Upper lobe of left lung (tissue), 6 donors: ENCODE data around the gene PRND. TPM values are rescaled to one million over a fixed set of nuclear protein-coding genes. Genes with fewer than 3 reads are reported as not detected.
"Not testable (repeated sequence)": the region's sequence is repeated elsewhere in the genome, so short reads cannot be mapped to it uniquely, and the experiment has no call there.

ENCODE experiments used
- ATAC-seq, 2 donors: fragments of 200-7000 bp; cut with Tn5 transposase; one replicate each; pipeline ENCODE4 v1.9.1; 2022; ENCODE audit warnings: mild to moderate bottlenecking in 2 of 2, moderate library complexity in 2 of 2; ENCODE audit not compliant: low FRiP score in 2 of 2
- DNase-seq, 2 donors: peaks; one replicate each; pipeline ENCODE4 v3.0.0-alpha.2; 2019 to 2020
- H3K27ac ChIP-seq, 4 donors: fragments of 200-600 bp; sonication (generic); one replicate each; pipeline ENCODE4 v1.5.1; 2016 to 2019
- H3K27me3 ChIP-seq, 4 donors: fragments of 200-600 bp; sonication (generic); one replicate each; pipeline ENCODE4 v1.5.1; 2017 to 2019
- H3K36me3 ChIP-seq, 4 donors: fragments of 200-600 bp; sonication (generic); one replicate each; pipeline ENCODE4 v1.5.1; 2016 to 2019
- H3K4me1 ChIP-seq, 4 donors: fragments of 200-600 bp; sonication (generic); one replicate each; pipeline ENCODE4 v1.5.1; 2018 to 2019
- H3K4me3 ChIP-seq, 4 donors: fragments of 200-600 bp; sonication (generic); one replicate each; pipeline ENCODE4 v1.5.1; 2017 to 2019; ENCODE audit warnings: mild to moderate bottlenecking in 2 of 4, moderate library complexity in 1 of 4
- H3K9me3 ChIP-seq, 4 donors: fragments of 200-600 bp; sonication (generic); one replicate each; pipeline ENCODE4 v1.5.1; 2018 to 2019
- EP300 ChIP-seq, 4 donors: sonication (generic); formaldehyde crosslinking; IDR thresholded peaks; one replicate each; pipeline ENCODE4 v1.5.1; 2017; ENCODE audit warnings: antibody characterized with exemption in 4 of 4, control low read depth in 2 of 4
- POLR2A ChIP-seq, 4 donors: fragments of 450-650 bp; IDR thresholded peaks; one replicate each; pipeline ENCODE4 v1.5.1; 2016 to 2017; ENCODE audit warnings: antibody characterized with exemption in 4 of 4, mild to moderate bottlenecking in 2 of 4
- POLR2AphosphoS5 ChIP-seq, 2 donors: sonication (generic); formaldehyde crosslinking; IDR thresholded peaks; one replicate each; pipeline ENCODE4 v1.5.1; 2017; ENCODE audit warnings: antibody characterized with exemption in 2 of 2
- WGBS, 2 donors: methylation state at CpG; one replicate each; pipeline ENCODE4 v1.1.5; 2017 to 2018; 5-methylcytosine and 5-hydroxymethylcytosine counted together
- total RNA-seq, 6 donors: library from RNA; depleted of rRNA in 4 of 6; stranded (reverse); fragments of >200 nt in 4 of 6; gene quantifications; one replicate each; pipeline versions ENCODE4 v1.1.0 to v1.2.1, GENCODE V29; 2016 to 2021
- TF ChIP-seq, protein P1 (sequence below), 6 experiments: fragments of 450-650 bp in 4 of 6; fragments of 200-600 bp in 2 of 6; sonication (generic) in 2 of 6; IDR thresholded peaks; one replicate each; pipeline ENCODE4 v1.5.1; 2016 to 2019; ENCODE audit warnings: antibody characterized with exemption in 6 of 6
- donor health status: DM: no; HTN: no; CAD: no; lungs with moderate emphysema.
- donor health status: DM: no; HTN: yes; CAD: no; lungs with severe emphysema.

The PRND gene
- total RNA-seq, 6 donors from 2014 or later: 0.20 TPM; not detected in 5

DNA sequence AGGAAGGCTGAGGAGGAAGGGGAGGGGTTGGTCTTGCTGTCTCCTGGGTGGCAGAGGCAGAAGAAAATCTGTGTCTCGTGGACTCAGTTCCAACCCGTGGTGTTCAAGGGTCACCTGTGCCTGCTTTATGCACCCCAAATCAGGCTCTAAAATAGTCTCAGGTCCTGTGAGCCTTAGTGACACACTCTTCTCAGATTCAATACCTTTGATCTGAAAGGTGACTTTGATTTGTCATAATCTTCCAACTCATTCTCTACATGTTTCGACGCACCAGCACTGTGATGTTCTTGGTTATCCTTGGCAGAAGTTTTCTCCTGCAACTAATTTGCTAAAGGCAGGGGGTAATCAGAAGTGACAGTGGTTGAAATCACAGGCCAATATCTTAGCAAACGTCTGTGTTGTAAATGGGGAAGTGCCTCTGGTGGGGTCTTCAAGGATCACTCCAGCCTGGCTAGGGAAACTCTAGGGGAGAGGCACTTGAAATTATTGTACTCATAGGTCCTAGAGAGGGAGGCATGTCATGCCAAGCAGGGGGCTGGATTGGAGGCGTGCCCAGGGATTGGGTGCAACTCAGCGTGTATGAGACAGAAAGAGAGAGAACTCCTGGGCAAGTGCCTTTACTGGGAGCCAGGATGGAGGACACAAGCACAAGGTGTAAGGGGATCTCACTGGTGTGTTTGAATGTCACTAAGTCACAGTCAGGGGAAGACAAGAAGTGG lies 19.0 kb upstream of the PRND start:
- 67 to 76% methylated on average over 7 of the region's 7 CpGs for WGBS, 2 donors

DNA sequence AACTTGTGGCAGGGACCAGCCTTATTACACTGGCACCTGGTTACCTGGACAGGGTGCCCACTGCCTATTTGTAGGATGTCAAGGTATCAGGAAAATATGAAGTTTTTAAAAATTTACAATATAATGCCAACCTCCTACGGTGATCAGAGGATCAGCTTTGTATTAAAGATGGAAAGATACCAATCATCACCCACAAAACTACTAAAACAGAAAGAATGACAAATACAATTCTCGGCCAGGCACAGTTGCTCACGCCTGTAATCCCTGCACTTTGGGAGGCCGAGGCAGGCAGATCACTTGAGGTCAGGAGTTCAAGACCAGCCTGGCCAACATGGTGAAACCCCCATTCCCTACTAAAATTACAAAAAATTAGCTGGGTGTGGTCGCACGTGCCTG lies 18.4 kb upstream of the PRND start:
- DNase-seq (no peak), ATAC-seq (no peak)
- H3K36me3 ChIP-seq: peaks cover 12 to 22% (median 14%) of the 10 kb centered on the region in 4 donors
- no peaks in the 10 kb centered on the region for H3K27me3 ChIP-seq
- H3K9me3 ChIP-seq: no peaks in the 10 kb centered on the region
- WGBS, 2 donors: 82 to 86% methylated on average over 6 of the region's 6 CpGs
- H3K4me3 ChIP-seq: no peak overlapping the region
- H3K4me1 ChIP-seq: no peaks in the 10 kb centered on the region
- no peak for TF ChIP-seq POLR2A (IDR thresholded peaks at IDR 0.05)
- no peak for TF ChIP-seq EP300 (IDR thresholded peaks at IDR 0.05)
- no peak for TF ChIP-seq POLR2AphosphoS5 (IDR thresholded peaks at IDR 0.05)
- TF ChIP-seq, protein P1, sequence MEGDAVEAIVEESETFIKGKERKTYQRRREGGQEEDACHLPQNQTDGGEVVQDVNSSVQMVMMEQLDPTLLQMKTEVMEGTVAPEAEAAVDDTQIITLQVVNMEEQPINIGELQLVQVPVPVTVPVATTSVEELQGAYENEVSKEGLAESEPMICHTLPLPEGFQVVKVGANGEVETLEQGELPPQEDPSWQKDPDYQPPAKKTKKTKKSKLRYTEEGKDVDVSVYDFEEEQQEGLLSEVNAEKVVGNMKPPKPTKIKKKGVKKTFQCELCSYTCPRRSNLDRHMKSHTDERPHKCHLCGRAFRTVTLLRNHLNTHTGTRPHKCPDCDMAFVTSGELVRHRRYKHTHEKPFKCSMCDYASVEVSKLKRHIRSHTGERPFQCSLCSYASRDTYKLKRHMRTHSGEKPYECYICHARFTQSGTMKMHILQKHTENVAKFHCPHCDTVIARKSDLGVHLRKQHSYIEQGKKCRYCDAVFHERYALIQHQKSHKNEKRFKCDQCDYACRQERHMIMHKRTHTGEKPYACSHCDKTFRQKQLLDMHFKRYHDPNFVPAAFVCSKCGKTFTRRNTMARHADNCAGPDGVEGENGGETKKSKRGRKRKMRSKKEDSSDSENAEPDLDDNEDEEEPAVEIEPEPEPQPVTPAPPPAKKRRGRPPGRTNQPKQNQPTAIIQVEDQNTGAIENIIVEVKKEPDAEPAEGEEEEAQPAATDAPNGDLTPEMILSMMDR (IDR thresholded peaks at IDR 0.05): no peak
- no peak overlapping the region for H3K27ac ChIP-seq

More for the DNA sequence above, 19.0 kb upstream of the PRND start:
- no peak for DNase-seq
- Histone ChIP-seq H3K27me3 (no peaks in the 10 kb centered on the region), H3K36me3 (peaks cover 12 to 22% (median 14%) of the 10 kb centered on the region in 4 donors), H3K27ac (no peak overlapping the region), H3K4me3 (no peak overlapping the region), H3K9me3 (no peaks in the 10 kb centered on the region), H3K4me1 (no peaks in the 10 kb centered on the region)
- peak in 1 of 2 donors; percentile 12 for ATAC-seq
- TF ChIP-seq POLR2AphosphoS5 (IDR thresholded peaks at IDR 0.05) (no peak), POLR2A (IDR thresholded peaks at IDR 0.05) (no peak), EP300 (IDR thresholded peaks at IDR 0.05) (no peak)
- TF ChIP-seq, protein P1 (IDR thresholded peaks at IDR 0.05): no peak

DNA sequence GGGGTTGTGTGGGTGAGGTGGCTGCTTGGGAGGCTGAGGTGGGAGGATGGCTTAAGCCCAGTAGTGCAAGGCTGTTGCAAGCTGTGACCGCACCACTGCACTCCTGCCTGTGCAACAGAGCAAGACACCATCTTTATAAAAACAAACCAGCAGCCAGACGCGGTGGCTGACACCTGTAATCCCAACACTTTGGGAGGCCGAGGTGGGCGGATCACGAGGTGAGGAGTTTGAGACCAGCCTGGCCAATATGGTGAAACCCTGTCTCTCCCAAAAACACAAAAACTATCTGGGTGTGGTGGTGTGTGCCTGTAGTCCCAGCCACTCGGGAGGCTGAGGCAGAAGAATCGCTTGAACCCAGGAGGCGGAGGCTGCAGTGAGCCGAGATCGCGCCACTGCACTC lies 14.8 kb upstream of the PRND start:
- 93 to 94% methylated on average over 12 of the region's 12 CpGs for WGBS, 2 donors
- H3K9me3 ChIP-seq, H3K27ac ChIP-seq, DNase-seq, H3K4me3 ChIP-seq, ATAC-seq, H3K4me1 ChIP-seq, H3K27me3 ChIP-seq, H3K36me3 ChIP-seq: not testable (repeated sequence)

DNA sequence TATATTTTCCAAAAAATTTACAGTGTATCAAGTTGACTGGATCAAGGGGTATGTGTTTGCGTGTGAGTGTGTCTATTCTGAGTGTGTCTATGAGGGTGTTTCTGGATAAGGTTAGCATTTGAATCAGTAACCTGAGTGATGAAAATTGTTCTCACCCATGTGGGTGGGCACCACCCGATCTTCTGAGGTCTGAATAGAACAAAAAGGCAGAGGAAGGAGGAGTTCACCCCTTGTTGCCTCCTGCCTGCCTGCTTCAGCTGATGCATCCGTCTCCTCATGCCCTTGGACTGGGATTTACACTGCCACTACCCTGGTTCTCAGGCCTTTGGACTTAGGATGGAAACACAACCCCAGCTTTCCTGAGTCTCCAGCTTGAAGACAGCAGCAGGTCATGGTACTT lies 13.7 kb upstream of the PRND start:
- no peak for ATAC-seq
- no peak for DNase-seq
- H3K27me3 ChIP-seq: no peaks in the 10 kb centered on the region
- 85 to 89% methylated on average over 3 of the region's 3 CpGs for WGBS, 2 donors
- TF ChIP-seq EP300 (IDR thresholded peaks at IDR 0.05) (no peak), POLR2AphosphoS5 (IDR thresholded peaks at IDR 0.05) (no peak), POLR2A (IDR thresholded peaks at IDR 0.05) (no peak)
- TF ChIP-seq, protein P1 (IDR thresholded peaks at IDR 0.05): no peak
- no peak overlapping the region for H3K4me3 ChIP-seq
- H3K4me1 ChIP-seq: no peaks in the 10 kb centered on the region
- no peaks in the 10 kb centered on the region for H3K36me3 ChIP-seq
- H3K27ac ChIP-seq: no peak overlapping the region
- H3K9me3 ChIP-seq: no peaks in the 10 kb centered on the region

DNA sequence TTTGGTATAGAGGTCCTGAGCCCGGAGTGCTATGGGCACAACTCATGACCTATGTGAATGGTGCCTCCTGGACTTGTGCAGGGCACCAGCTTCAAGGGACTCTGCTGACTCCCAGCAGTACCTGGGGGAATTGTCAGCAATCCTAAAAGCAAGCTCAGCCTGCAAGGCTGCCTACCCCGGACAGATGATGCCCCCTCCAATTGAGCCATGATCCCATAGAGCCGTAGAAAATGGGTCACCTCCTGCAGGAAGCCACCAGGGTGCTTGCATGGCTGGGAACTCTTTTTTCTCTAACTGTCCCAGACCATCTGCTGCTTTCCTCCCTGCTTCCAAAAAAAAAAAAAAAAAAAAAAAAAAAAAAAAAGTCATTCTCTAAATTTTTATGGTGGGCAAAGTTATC lies 12.9 kb upstream of the PRND start:
- H3K27me3 ChIP-seq: no peaks in the 10 kb centered on the region
- no peak overlapping the region for H3K4me3 ChIP-seq
- no peak for DNase-seq
- TF ChIP-seq, protein P1 (IDR thresholded peaks at IDR 0.05): no peak
- no peak for TF ChIP-seq EP300 (IDR thresholded peaks at IDR 0.05)
- TF ChIP-seq POLR2AphosphoS5 (IDR thresholded peaks at IDR 0.05): no peak
- H3K36me3 ChIP-seq: no peaks in the 10 kb centered on the region
- no peaks in the 10 kb centered on the region for H3K4me1 ChIP-seq
- ATAC-seq: no peak
- no peaks in the 10 kb centered on the region for H3K9me3 ChIP-seq
- no peak overlapping the region for H3K27ac ChIP-seq
- 98 to 100% methylated on average over 3 of the region's 3 CpGs for WGBS, 2 donors
